ENCODE measurements around the gene BNIPL. TPM values are rescaled to one million over a fixed set of nuclear protein-coding genes. Genes with fewer than 3 reads are reported as not detected.

Gene BNIPL
- total RNA-seq, 4 donors from 2014 or later, result under 0.01 to 0.17 (median 0.12) TPM

- H3K36me3 ChIP-seq, result peaks cover 24 to 74% (median 60%) of the 10 kb centered on the region in 4 donors
- DNase-seq (ENCODE audit: extremely low spot score), result no peak
- H3K27me3 ChIP-seq, result no peaks in the 10 kb centered on the region
- no peak overlapping the region for H3K4me3 ChIP-seq
- H3K27ac ChIP-seq (replicated peaks in 1 of 4), result no peak overlapping the region
- H3K9me3 ChIP-seq, result no peaks in the 10 kb centered on the region
- TF ChIP-seq POLR2A (IDR thresholded peaks at IDR 0.05; ENCODE audit: low read depth) (no peak), EP300 (IDR thresholded peaks at IDR 0.05) (no peak), POLR2AphosphoS5 (IDR thresholded peaks at IDR 0.05) (no peak), CTCF (IDR thresholded peaks at IDR 0.05) (no peak)
- intact Hi-C loops (cut with DNase I), result loop anchor here (5.0 kb wide), 1 partner anchor 131 kb away; the partner anchor contains the start of gene TNFAIP8L2
- peaks cover 10 to 11% (median 10%) of the 10 kb centered on the region in 4 donors for H3K4me1 ChIP-seq
Observed at GRCh38 chr1:151026460-151026859, 9.9 kb upstream of the BNIPL start.

- TF ChIP-seq POLR2AphosphoS5 (IDR thresholded peaks at IDR 0.05) (no peak), EP300 (IDR thresholded peaks at IDR 0.05) (no peak), CTCF (IDR thresholded peaks at IDR 0.05) (no peak), POLR2A (IDR thresholded peaks at IDR 0.05; ENCODE audit: low read depth) (no peak)
- 95% methylated on average over 8 of the region's 8 CpGs for WGBS
- Histone ChIP-seq H3K4me3 (no peak overlapping the region), H3K27me3 (no peaks in the 10 kb centered on the region), H3K4me1 (peaks cover 0 to 6% (median 0%) of the 10 kb centered on the region in 4 donors), H3K9me3 (no peaks in the 10 kb centered on the region), H3K36me3 (peaks cover 37 to 83% (median 79%) of the 10 kb centered on the region in 4 donors), H3K27ac (replicated peaks in 1 of 4) (no peak overlapping the region)
- DNase-seq (ENCODE audit: extremely low spot score), result no peak
- intact Hi-C loops (cut with DNase I), result no loop called here
Observed at GRCh38 chr1:151032164-151032563, 4.2 kb upstream of the BNIPL start.

- Histone ChIP-seq H3K36me3 (peaks cover 20 to 53% (median 50%) of the 10 kb centered on the region in 4 donors), H3K4me1 (peaks cover 0 to 9% (median 0%) of the 10 kb centered on the region in 4 donors), H3K27ac (replicated peaks in 1 of 4) (no peak overlapping the region), H3K4me3 (no peak overlapping the region), H3K27me3 (no peaks in the 10 kb centered on the region), H3K9me3 (no peaks in the 10 kb centered on the region)
- intact Hi-C loops (cut with DNase I), result no loop called here
- no peak for TF ChIP-seq POLR2A (IDR thresholded peaks at IDR 0.05; ENCODE audit: low read depth)
- WGBS, result 88% methylated on average over 3 of the region's 3 CpGs
- DNase-seq (ENCODE audit: extremely low spot score), result no peak
Observed at GRCh38 chr1:151035167-151035566, 1.2 kb upstream of the BNIPL start.

- DNase-seq (ENCODE audit: extremely low spot score), result no peak
- WGBS, result 81% methylated on average over 6 of the region's 6 CpGs
- TF ChIP-seq POLR2A (IDR thresholded peaks at IDR 0.05; ENCODE audit: low read depth) (no peak), POLR2AphosphoS5 (IDR thresholded peaks at IDR 0.05) (no peak), EP300 (IDR thresholded peaks at IDR 0.05) (no peak), CTCF (IDR thresholded peaks at IDR 0.05) (no peak)
- Histone ChIP-seq H3K27ac (replicated peaks in 1 of 4) (no peak overlapping the region), H3K4me3 (no peak overlapping the region), H3K27me3 (no peaks in the 10 kb centered on the region), H3K36me3 (peaks cover 20 to 36% (median 32%) of the 10 kb centered on the region in 4 donors), H3K9me3 (no peaks in the 10 kb centered on the region), H3K4me1 (peaks cover 0 to 9% (median 0%) of the 10 kb centered on the region in 4 donors)
- intact Hi-C loops (cut with DNase I), result no loop called here
Observed at GRCh38 chr1:151037032-151037431, 646 bp downstream of the BNIPL start.

GRCh38 chr1:151039521-151039920 lies 3.1 kb downstream of the BNIPL start:
- no peak for DNase-seq (ENCODE audit: extremely low spot score)
- 91% methylated on average over 3 of the region's 3 CpGs for WGBS
- TF ChIP-seq POLR2A (IDR thresholded peaks at IDR 0.05; ENCODE audit: low read depth), result no peak
- no peak for TF ChIP-seq POLR2AphosphoS5 (IDR thresholded peaks at IDR 0.05)
- no peak for TF ChIP-seq CTCF (IDR thresholded peaks at IDR 0.05)
- TF ChIP-seq EP300 (IDR thresholded peaks at IDR 0.05), result no peak
- Histone ChIP-seq H3K4me1 (peaks cover 0 to 9% (median 0%) of the 10 kb centered on the region in 4 donors), H3K9me3 (no peaks in the 10 kb centered on the region), H3K27ac (replicated peaks in 1 of 4) (no peak overlapping the region), H3K4me3 (no peak overlapping the region), H3K27me3 (no peaks in the 10 kb centered on the region), H3K36me3 (peaks cover 5 to 14% (median 12%) of the 10 kb centered on the region in 4 donors)
- intact Hi-C loops (cut with DNase I), result no loop called here

Measured in esophagus muscularis mucosa (tissue), 4 donors.